HG03159 (cell line): ENCODE results near the gene AMPD1.

Experiments used
- ATAC-seq: cut with Tn5 transposase; IDR thresholded peaks from one replicate; pipeline ENCODE4 v1.9.1; 2021; ENCODE audit warnings: mild to moderate bottlenecking, moderate library complexity; ENCODE audit not compliant: unreplicated experiment

AMPD1 gene

DNA sequence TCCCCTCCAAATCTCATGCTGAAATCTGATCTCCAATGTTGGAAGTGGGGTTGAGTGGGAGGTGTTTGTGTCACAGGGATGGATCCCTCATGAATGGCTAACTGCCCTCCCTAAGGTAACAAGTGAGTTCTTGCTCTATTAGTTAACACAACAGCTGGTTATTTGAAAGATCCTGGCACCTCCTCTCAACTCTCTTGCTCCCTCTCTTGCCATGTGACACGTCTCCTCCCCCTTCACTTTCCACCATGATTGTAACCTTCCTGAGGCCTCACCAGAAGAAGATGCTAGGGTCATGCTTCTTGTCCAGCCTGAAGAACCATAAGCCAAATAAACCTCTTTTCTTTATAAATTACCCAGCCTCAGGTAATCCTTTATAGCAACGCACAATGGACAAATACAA lies 54.0 kb downstream of the AMPD1 start:
- no peak for ATAC-seq

DNA sequence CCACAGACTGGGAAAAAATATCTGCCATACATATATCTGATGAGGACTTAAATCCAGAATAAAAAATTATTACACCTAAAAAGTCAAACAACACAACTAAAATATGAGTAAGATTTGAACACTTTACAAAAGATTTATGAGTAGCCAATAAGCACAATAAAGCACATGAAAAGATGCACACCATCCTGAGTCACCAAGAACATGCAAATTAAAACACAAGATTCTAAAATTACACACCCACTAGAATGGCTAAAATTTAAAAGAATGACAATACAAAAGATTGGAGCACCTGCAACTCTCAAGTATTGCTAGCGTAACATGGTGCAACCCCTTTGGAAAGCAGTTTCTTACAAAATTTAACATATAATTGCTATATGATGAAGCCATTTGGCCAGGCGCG lies 56.4 kb downstream of the AMPD1 start:
- ATAC-seq: no peak

DNA sequence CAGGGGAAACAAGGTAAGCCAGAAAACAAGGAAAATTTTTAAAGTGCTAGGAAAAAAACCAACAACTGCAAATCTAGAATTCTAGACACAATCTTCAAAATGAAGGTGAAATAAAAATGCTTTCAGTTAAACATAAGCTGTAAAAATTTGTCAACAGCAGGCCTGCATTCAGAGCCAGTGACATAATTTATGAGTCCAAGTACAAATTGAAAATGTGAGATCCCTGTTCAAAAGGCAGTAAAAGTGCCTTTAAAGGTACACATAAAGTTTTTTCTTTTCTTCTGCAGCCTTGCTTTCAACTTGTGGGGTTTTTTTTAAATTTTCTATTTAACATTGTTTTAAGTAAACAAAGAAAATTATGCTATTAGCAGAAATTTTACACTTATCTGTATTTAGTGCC lies 62.9 kb downstream of the AMPD1 start:
- ATAC-seq: no peak

DNA sequence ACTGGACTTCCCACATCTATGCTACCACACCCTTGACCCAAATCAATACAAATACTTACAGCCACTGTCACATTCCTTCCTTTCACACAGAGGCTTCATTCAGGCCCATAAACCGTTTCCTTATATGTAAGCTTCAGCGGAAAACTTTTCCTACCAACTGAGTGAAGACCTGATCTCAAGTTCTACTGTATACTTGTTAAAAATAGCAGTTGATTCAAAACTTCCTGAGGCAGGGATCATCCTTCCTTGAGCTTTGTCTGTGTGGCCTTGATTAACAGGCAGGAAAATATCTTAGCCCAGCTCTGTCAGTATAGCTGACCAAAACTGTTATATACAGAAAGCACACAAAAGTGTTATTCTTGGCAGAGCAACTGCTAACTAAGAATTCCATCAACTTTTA lies 68.2 kb downstream of the AMPD1 start:
- no peak for ATAC-seq

DNA sequence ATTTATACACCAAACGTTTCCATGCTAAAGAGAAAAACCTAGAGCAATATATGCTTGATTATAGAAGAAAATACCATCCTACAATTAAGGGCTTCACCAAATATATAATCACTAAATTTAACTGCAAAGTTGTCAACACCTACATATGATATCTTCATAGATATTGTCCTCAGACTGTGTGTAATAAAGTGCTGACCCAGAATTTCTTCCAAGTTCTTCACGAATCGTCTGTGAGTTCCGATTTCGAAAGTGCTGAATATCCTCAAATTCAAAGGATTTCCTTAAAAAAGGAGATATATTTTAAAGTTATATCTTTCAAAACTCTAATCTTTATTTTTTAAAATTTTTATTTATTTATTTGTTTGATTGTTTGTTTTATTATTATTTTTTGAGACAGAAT lies 72.0 kb downstream of the AMPD1 start:
- ATAC-seq: no peak
